SK-N-SH (cell line): ENCODE results near the gene CISH.

Source experiments
- RFX5 ChIP-seq: IDR thresholded peaks from 2 replicates; pipeline ENCODE4 v1.6.1; 2012; ENCODE audit warnings: mild to moderate bottlenecking, improper control_type of control experiment, low read length
- RXRA ChIP-seq: IDR thresholded peaks from 2 replicates; pipeline ENCODE4 v1.4.0; 2012; ENCODE audit warnings: low read depth, mild to moderate bottlenecking, borderline replicate concordance
- TF ChIP-seq, protein P1 (sequence below): fragments of 200-600 bp; sonication (generic); IDR thresholded peaks from 2 replicates; pipeline ENCODE4 v1.6.1; 2017; ENCODE audit warnings: antibody characterized with exemption, mild to moderate bottlenecking, moderate library complexity

DNA sequence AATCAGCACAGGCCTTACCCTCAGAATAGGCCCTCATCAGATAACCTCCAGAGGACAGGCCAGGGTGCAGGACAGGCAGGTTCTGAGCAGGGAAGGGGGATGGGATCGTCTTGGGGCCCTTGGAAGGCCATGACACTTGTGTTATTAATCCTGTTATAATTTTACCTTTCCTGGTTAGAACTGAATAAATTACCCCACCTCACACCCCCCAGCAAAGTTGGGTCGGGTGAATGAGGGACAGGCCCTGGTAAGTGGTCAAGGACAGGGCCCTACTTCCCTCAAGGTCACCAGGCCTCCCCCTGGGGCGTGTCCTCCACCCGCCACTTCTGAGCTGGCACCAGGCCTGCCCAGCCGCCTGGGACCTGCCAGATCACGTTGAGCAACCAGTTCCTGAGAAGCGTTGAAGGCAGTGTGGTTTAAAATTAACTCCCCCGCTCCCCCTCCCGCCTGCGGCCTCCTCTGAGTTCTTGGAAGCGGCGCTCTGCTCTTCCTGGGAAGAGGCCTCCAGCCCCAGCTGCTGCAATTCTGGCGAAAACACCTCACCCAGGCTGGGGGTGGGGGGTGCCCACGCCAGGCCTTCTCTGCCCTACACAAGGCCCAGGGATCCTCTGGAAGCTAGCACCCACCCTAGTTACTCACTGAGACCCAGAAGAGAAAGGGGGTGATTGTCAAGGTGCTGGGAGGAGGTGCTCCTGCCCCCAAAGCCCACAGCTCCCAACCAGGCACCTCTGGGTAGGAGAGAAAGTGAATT is 10.6 kb downstream of the CISH start:
- TF ChIP-seq, protein P1, sequence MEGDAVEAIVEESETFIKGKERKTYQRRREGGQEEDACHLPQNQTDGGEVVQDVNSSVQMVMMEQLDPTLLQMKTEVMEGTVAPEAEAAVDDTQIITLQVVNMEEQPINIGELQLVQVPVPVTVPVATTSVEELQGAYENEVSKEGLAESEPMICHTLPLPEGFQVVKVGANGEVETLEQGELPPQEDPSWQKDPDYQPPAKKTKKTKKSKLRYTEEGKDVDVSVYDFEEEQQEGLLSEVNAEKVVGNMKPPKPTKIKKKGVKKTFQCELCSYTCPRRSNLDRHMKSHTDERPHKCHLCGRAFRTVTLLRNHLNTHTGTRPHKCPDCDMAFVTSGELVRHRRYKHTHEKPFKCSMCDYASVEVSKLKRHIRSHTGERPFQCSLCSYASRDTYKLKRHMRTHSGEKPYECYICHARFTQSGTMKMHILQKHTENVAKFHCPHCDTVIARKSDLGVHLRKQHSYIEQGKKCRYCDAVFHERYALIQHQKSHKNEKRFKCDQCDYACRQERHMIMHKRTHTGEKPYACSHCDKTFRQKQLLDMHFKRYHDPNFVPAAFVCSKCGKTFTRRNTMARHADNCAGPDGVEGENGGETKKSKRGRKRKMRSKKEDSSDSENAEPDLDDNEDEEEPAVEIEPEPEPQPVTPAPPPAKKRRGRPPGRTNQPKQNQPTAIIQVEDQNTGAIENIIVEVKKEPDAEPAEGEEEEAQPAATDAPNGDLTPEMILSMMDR: no peak
- peak; percentile 39; the same call in 1 of the 2 replicates for TF ChIP-seq RXRA
- no peak for TF ChIP-seq RFX5
